ENCODE measurements around the gene IL17F. TPM values are rescaled to one million over a fixed set of nuclear protein-coding genes. Genes with fewer than 3 reads are reported as not detected.
"Not testable (repeated sequence)": the region's sequence is repeated elsewhere in the genome, so short reads cannot be mapped to it uniquely, and the experiment has no call there.

IL17F gene
- polyA plus RNA-seq, 2 donors: 0.16 TPM; not detected in 1

GRCh38 chr6:52201493-52201892 is 42.8 kb downstream of the IL17F start:
- Histone ChIP-seq H3K4me3 (ENCODE audit: low read depth in 1 of 2, low read length in 2 of 2) (no peak overlapping the region), H3K9me3 (ENCODE audit: control insufficient read depth in 2 of 2, insufficient read depth in 1 of 2, low read depth in 1 of 2, low read length in 1 of 2) (no peaks in the 10 kb centered on the region), H3K27ac (ENCODE audit: low read depth in 2 of 2, low read length in 1 of 2) (no peak overlapping the region), H3K27me3 (ENCODE audit: control insufficient read depth in 1 of 2, insufficient read depth in 2 of 2, low read length in 2 of 2) (no peaks in the 10 kb centered on the region), H3K36me3 (ENCODE audit: control insufficient read depth in 2 of 2, insufficient read depth in 2 of 2, low read length in 1 of 2) (no peaks in the 10 kb centered on the region), H3K4me1 (ENCODE audit: control insufficient read depth in 2 of 2, insufficient read depth in 2 of 2, low read length in 1 of 2) (no peaks in the 10 kb centered on the region)

DNA sequence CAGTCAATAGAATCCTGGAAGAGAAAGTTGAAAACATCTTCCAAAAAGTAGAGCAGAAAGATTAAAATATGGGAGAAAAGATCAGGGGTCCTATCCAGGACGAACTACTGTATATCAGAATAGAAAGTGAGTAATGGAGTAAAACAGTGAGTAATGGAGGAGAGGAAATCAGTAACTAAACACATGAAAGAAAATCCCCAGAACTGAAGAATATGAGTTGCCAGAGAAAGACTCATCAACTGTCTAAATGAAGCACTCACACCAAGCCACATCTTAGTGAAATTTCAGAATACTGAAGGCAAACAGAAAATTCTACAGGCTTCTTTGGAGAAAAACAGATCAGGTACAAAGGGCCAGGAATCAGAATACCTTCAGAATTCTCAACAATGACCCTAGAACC is 43.3 kb downstream of the IL17F start:
- 20 to 74% methylated on average over 1 of the region's 1 CpG for WGBS, 2 donors
- H3K36me3 ChIP-seq (ENCODE audit: control insufficient read depth in 2 of 2, insufficient read depth in 2 of 2, low read length in 1 of 2): no peaks in the 10 kb centered on the region
- H3K4me3 ChIP-seq (ENCODE audit: low read depth in 1 of 2, low read length in 2 of 2): no peak overlapping the region

DNA sequence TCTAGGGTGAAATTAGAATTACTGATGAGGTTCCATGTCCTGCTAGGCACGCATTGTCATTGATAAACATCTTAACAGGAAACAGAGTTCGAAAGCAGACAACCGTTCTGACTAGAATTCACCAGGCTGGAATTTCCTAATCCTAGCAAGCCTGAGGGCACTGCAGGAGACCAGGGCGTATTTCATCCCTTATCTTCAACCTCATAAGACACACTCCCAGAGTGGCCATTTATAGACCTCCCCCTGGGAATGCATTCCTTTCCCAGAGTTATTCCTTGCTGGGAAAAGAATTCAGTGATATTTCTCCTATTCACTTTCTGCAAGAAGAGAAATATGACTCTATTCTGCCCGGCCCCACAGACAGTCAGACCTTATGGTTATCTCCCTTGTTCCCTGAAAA is 44.2 kb downstream of the IL17F start:
- H3K36me3 ChIP-seq (ENCODE audit: control insufficient read depth in 2 of 2, insufficient read depth in 2 of 2, low read length in 1 of 2); H3K27ac ChIP-seq (ENCODE audit: low read depth in 2 of 2, low read length in 1 of 2); H3K4me1 ChIP-seq (ENCODE audit: control insufficient read depth in 2 of 2, insufficient read depth in 2 of 2, low read length in 1 of 2); H3K4me3 ChIP-seq (ENCODE audit: low read depth in 1 of 2, low read length in 2 of 2); H3K9me3 ChIP-seq (ENCODE audit: control insufficient read depth in 2 of 2, insufficient read depth in 1 of 2, low read depth in 1 of 2, low read length in 1 of 2); H3K27me3 ChIP-seq (ENCODE audit: control insufficient read depth in 1 of 2, insufficient read depth in 2 of 2, low read length in 2 of 2): not testable (repeated sequence)
- 62 to 65% methylated on average over 5 of the region's 5 CpGs for WGBS, 2 donors

More for the DNA sequence above, 43.3 kb downstream of the IL17F start:
- no peaks in the 10 kb centered on the region for H3K9me3 ChIP-seq (ENCODE audit: control insufficient read depth in 2 of 2, insufficient read depth in 1 of 2, low read depth in 1 of 2, low read length in 1 of 2)
- no peaks in the 10 kb centered on the region for H3K4me1 ChIP-seq (ENCODE audit: control insufficient read depth in 2 of 2, insufficient read depth in 2 of 2, low read length in 1 of 2)
- H3K27ac ChIP-seq (ENCODE audit: low read depth in 2 of 2, low read length in 1 of 2): no peak overlapping the region
- no peaks in the 10 kb centered on the region for H3K27me3 ChIP-seq (ENCODE audit: control insufficient read depth in 1 of 2, insufficient read depth in 2 of 2, low read length in 2 of 2)

DNA sequence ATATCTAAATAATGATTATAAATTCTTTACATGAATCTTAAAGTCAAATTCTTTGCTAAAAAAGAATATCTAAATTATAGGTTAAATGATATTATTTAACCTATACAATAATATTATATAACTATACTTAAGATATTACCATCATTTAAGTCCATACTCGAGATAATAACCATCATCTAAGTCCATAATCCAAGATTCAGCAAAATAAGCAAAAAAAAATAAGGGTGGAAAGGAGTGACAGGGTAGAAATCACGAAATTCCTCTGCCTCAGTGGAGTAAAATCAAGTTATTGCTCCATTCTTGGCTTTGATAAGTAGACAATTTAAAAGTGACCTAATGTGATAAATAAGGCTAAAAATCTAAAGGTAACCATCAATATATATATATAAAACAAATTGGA is 48.4 kb downstream of the IL17F start:
- H3K27ac ChIP-seq (ENCODE audit: low read depth in 2 of 2, low read length in 1 of 2): no peak overlapping the region
- H3K36me3 ChIP-seq (ENCODE audit: control insufficient read depth in 2 of 2, insufficient read depth in 2 of 2, low read length in 1 of 2): no peaks in the 10 kb centered on the region
- H3K4me3 ChIP-seq (ENCODE audit: low read depth in 1 of 2, low read length in 2 of 2): no peak overlapping the region
- whole genome bisulfite sequencing, 2 donors: 40% methylated on average over 2 of the region's 2 CpGs
- H3K27me3 ChIP-seq (ENCODE audit: control insufficient read depth in 1 of 2, insufficient read depth in 2 of 2, low read length in 2 of 2): no peaks in the 10 kb centered on the region
- no peaks in the 10 kb centered on the region for H3K9me3 ChIP-seq (ENCODE audit: control insufficient read depth in 2 of 2, insufficient read depth in 1 of 2, low read depth in 1 of 2, low read length in 1 of 2)
- no peaks in the 10 kb centered on the region for H3K4me1 ChIP-seq (ENCODE audit: control insufficient read depth in 2 of 2, insufficient read depth in 2 of 2, low read length in 1 of 2)

DNA sequence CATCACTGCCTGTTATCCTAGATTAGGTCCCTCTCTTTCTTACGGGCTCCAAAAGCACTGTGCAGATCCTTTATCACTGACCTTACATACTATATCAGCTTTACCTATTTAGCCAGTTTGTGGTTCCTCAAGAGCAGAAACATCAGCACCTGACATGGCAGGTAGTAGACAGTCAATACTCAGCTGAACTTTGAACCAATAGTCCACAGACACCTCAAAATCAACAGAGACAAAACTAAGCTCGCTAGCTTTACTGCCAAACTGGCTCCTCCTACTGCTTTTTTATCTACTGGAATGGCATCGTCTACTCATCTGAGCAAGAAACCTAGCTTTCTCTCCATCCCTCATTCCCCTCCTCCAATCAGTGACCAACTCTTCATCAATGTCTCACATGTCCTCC is 52.5 kb downstream of the IL17F start:
- no peaks in the 10 kb centered on the region for H3K27me3 ChIP-seq (ENCODE audit: control insufficient read depth in 1 of 2, insufficient read depth in 2 of 2, low read length in 2 of 2)
- no peak overlapping the region for H3K4me3 ChIP-seq (ENCODE audit: low read depth in 1 of 2, low read length in 2 of 2)
- H3K36me3 ChIP-seq (ENCODE audit: control insufficient read depth in 2 of 2, insufficient read depth in 2 of 2, low read length in 1 of 2): no peaks in the 10 kb centered on the region
- no peak overlapping the region for H3K27ac ChIP-seq (ENCODE audit: low read depth in 2 of 2, low read length in 1 of 2)
- no peaks in the 10 kb centered on the region for H3K4me1 ChIP-seq (ENCODE audit: control insufficient read depth in 2 of 2, insufficient read depth in 2 of 2, low read length in 1 of 2)
- H3K9me3 ChIP-seq (ENCODE audit: control insufficient read depth in 2 of 2, insufficient read depth in 1 of 2, low read depth in 1 of 2, low read length in 1 of 2): no peaks in the 10 kb centered on the region
- 53 to 67% methylated on average over 3 of the region's 3 CpGs for WGBS, 2 donors

DNA sequence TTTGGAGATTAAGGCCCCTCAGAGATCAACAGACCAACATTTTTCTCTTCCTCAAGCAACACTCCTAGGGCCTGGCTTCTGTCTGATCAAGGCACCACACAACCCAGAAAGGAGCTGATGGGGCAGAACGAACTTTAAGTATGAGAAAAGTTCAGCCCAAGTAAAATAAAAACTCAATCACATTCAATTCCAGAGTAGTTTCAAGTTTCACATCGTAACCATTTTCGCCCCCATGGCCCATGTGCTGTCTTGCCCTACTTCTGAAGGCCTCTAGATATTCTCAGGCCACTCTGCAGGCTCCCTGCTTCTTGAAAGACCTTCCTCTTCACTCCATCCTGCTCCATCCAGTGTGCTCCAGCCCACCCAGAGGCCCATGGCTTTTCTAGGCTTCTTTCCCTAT is 53.9 kb downstream of the IL17F start:
- H3K27ac ChIP-seq (ENCODE audit: low read depth in 2 of 2, low read length in 1 of 2): no peak overlapping the region
- WGBS, 2 donors: 66 to 74% methylated on average over 3 of the region's 3 CpGs
- H3K36me3 ChIP-seq (ENCODE audit: control insufficient read depth in 2 of 2, insufficient read depth in 2 of 2, low read length in 1 of 2): no peaks in the 10 kb centered on the region
- no peaks in the 10 kb centered on the region for H3K27me3 ChIP-seq (ENCODE audit: control insufficient read depth in 1 of 2, insufficient read depth in 2 of 2, low read length in 2 of 2)
- no peaks in the 10 kb centered on the region for H3K4me1 ChIP-seq (ENCODE audit: control insufficient read depth in 2 of 2, insufficient read depth in 2 of 2, low read length in 1 of 2)
- no peak overlapping the region for H3K4me3 ChIP-seq (ENCODE audit: low read depth in 1 of 2, low read length in 2 of 2)
- H3K9me3 ChIP-seq (ENCODE audit: control insufficient read depth in 2 of 2, insufficient read depth in 1 of 2, low read depth in 1 of 2, low read length in 1 of 2): no peaks in the 10 kb centered on the region

DNA sequence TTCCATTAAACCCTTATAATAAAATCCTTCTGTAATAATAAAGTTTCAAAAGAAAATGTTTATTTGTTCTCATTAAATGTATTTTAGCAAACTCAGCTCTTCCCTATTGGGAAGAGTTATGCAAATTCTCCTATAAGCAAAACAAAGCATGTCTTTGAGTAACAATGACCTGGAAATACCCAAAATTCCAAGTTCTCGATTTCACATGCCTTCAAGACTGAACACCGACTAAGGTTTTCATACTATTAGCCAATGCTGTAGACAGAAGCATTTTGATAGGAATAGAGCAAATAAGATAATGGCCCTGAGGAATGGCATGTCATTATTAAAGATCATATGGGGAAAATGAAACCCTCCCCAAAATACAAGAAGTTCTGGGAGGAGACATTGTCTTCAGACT is 54.3 kb downstream of the IL17F start:
- Histone ChIP-seq H3K36me3 (ENCODE audit: control insufficient read depth in 2 of 2, insufficient read depth in 2 of 2, low read length in 1 of 2) (no peaks in the 10 kb centered on the region), H3K27me3 (ENCODE audit: control insufficient read depth in 1 of 2, insufficient read depth in 2 of 2, low read length in 2 of 2) (no peaks in the 10 kb centered on the region), H3K4me3 (ENCODE audit: low read depth in 1 of 2, low read length in 2 of 2) (no peak overlapping the region), H3K9me3 (ENCODE audit: control insufficient read depth in 2 of 2, insufficient read depth in 1 of 2, low read depth in 1 of 2, low read length in 1 of 2) (no peaks in the 10 kb centered on the region), H3K27ac (ENCODE audit: low read depth in 2 of 2, low read length in 1 of 2) (no peak overlapping the region), H3K4me1 (ENCODE audit: control insufficient read depth in 2 of 2, insufficient read depth in 2 of 2, low read length in 1 of 2) (no peaks in the 10 kb centered on the region)
- WGBS, 2 donors: 79 to 84% methylated on average over 2 of the region's 2 CpGs

- Histone ChIP-seq H3K27ac (ENCODE audit: low read depth in 2 of 2, low read length in 1 of 2) (no peak overlapping the region), H3K36me3 (ENCODE audit: control insufficient read depth in 2 of 2, insufficient read depth in 2 of 2, low read length in 1 of 2) (no peaks in the 10 kb centered on the region)
- 80 to 97% methylated on average over 1 of the region's 1 CpG for WGBS, 2 donors
Observed at GRCh38 chr6:52187098-52187497, 57.2 kb downstream of the IL17F start.

More at GRCh38 chr6:52187098-52187497, 57.2 kb downstream of the IL17F start:
- H3K9me3 ChIP-seq (ENCODE audit: control insufficient read depth in 2 of 2, insufficient read depth in 1 of 2, low read depth in 1 of 2, low read length in 1 of 2): peaks cover 0 to 2% of the 10 kb centered on the region in 2 donors
- H3K4me3 ChIP-seq (ENCODE audit: low read depth in 1 of 2, low read length in 2 of 2): no peak overlapping the region
- no peaks in the 10 kb centered on the region for H3K4me1 ChIP-seq (ENCODE audit: control insufficient read depth in 2 of 2, insufficient read depth in 2 of 2, low read length in 1 of 2)
- no peaks in the 10 kb centered on the region for H3K27me3 ChIP-seq (ENCODE audit: control insufficient read depth in 1 of 2, insufficient read depth in 2 of 2, low read length in 2 of 2)

Other genes with a start within 250 kb of the IL17F start
- under 1 TPM; under 0.01 to 0.01 TPM for gene PKHD1, start 156.9 kb downstream of the IL17F start, polyA plus RNA-seq
- gene IL17A, start 58.1 kb downstream of the IL17F start, polyA plus RNA-seq: under 1 TPM in 1 of 2 donors, not detected in 1; 0.05 TPM
- 10 to 100 TPM; 18.0 to 40.7 TPM for gene MCM3, start 40.2 kb upstream of the IL17F start, polyA plus RNA-seq
- gene PAQR8, start 117.7 kb upstream of the IL17F start, polyA plus RNA-seq: 1 to 10 TPM; 5.1 to 7.7 TPM
- gene EFHC1, start 175.8 kb upstream of the IL17F start, polyA plus RNA-seq: 10 to 100 TPM in 1 of 2 donors, 1 to 10 TPM in 1; 8.4 to 14.4 TPM

All from esophagus (tissue), 2 donors.